Left ventricle myocardium superior (tissue), 1 donor: ENCODE results near the gene BAZ2A. TPM values are rescaled to one million over a fixed set of nuclear protein-coding genes. Genes with fewer than 3 reads are reported as not detected.

Experiments
- ATAC-seq: fragments of 200-7000 bp; cut with Tn5 transposase; one replicate; pipeline ENCODE4 v1.9.1; 2020; ENCODE audit warnings: mild to moderate bottlenecking, moderate library complexity
- DNase-seq: peaks from one replicate; pipeline ENCODE4 v3.0.0-alpha.2; 2020
- intact Hi-C: fragments of 100-400 bp; cut with micrococcal nuclease; formaldehyde crosslinking; loops from one replicate; pipeline ENCODE4 v1.11.0; 2022
- total RNA-seq: library from RNA; stranded (reverse); fragmentation: NEBNext Ultra II Directional; extraction: Animal tissue kit (Norgen Biotek cat#: 25700); gene quantifications from one replicate; pipeline ENCODE4 v1.2.1, GENCODE V29; 2021
- donor health status: DM: no; HTN: yes; CAD: no; lungs with severe emphysema.

Gene BAZ2A
- total RNA-seq, 1 donor from 2014 or later = 34.7 TPM

GRCh38 chr12:56565510-56566101 is 64.5 kb downstream of the BAZ2A start:
- ATAC-seq (peak; percentile 94), DNase-seq (peak; percentile 82)
- intact Hi-C loops = loop anchor here (5.0 kb wide), 1 partner anchor 48 kb away; no protein-coding TSS in a partner anchor

GRCh38 chr12:56551070-56551469 is 79.1 kb downstream of the BAZ2A start:
- ATAC-seq (no peak), DNase-seq (no peak)
- intact Hi-C loops = no loop called here

GRCh38 chr12:56546680-56547079 is 83.4 kb downstream of the BAZ2A start:
- DNase-seq (no peak), ATAC-seq (no peak)
- intact Hi-C loops = no loop called here

Other genes starting within 250 kb of the BAZ2A start
- gene TIMELESS, start 180.9 kb downstream of the BAZ2A start, total RNA-seq = 2.0 TPM
- not detected for gene MIP, start 175.7 kb downstream of the BAZ2A start, total RNA-seq
- 3.1 TPM for gene SPRYD4, start 161.7 kb downstream of the BAZ2A start, total RNA-seq
- gene GLS2, start 142.2 kb downstream of the BAZ2A start, total RNA-seq = 0.57 TPM
- gene RBMS2, start 108.5 kb downstream of the BAZ2A start, total RNA-seq = 26.9 TPM
- 3,327 TPM for gene ATP5F1B, start 15.7 kb upstream of the BAZ2A start, total RNA-seq
- gene PTGES3, start 58.0 kb upstream of the BAZ2A start, total RNA-seq = 137 TPM
- gene NACA, start 95.0 kb upstream of the BAZ2A start, total RNA-seq = 540 TPM
- gene PRIM1, start 122.0 kb upstream of the BAZ2A start, total RNA-seq = 4.0 TPM
- gene HSD17B6, start 133.0 kb upstream of the BAZ2A start, total RNA-seq = 0.25 TPM